A549 (cell line): Measurements from ENCODE around the gene EHD2. TPM values are rescaled to one million over a fixed set of nuclear protein-coding genes. Genes with fewer than 3 reads are reported as not detected.

Source experiments
- ATAC-seq, 2 experiments: fragments of 200-7000 bp in 1 of 2; fragments of >200 bp in 1 of 2; cut with Nextera tagmentation in 1 of 2; cut with Tn5 transposase in 1 of 2; 3 replicates each; pipeline versions ENCODE4 v1.8.0 to v1.9.1; 2018 to 2020; ENCODE audit warnings: mild to moderate bottlenecking in 1 of 2, moderate library complexity in 1 of 2
- CTCF ChIA-PET: fragments of 300-600 bp; sonication (Branson Sonifier 250); formaldehyde crosslinking; extraction: SDS; loops from one replicate; lab custom pipeline; 2021; ENCODE audit warnings: antibody characterized with exemption, inconsistent platforms; lab: Yijun Ruan, JAX
- POLR2A ChIA-PET: fragments of 350-600 bp; formaldehyde crosslinking; extraction: SDS; loops from one replicate; lab custom pipeline; 2021; ENCODE audit warnings: antibody characterized with exemption, inconsistent platforms; lab: Yijun Ruan, JAX
- DNase-seq, 2 experiments: peaks; one replicate each; pipeline versions ENCODE4 v3.0.0 to v3.0.0-alpha.2; 2011 to 2016; ENCODE audit warnings: low read depth in 1 of 2, low spot score in 1 of 2
- FAIRE-seq: peaks from 2 replicates; lab custom pipeline; 2011; peaks lifted over from hg19 to GRCh38; lab: Jason Lieb, UNC
- H3K27ac ChIP-seq, 2 experiments: fragments of >200 bp; sonication (Bioruptor Twin); formaldehyde crosslinking; 3 replicates each; pipeline ENCODE4 v1.5.1; 2016 to 2017
- H3K4me1 ChIP-seq: fragments of >200 bp; sonication (Bioruptor Twin); formaldehyde crosslinking; 3 replicates; pipeline ENCODE4 v1.6.1; 2016
- H3K4me2 ChIP-seq: fragments of >200 bp; sonication (Bioruptor Twin); formaldehyde crosslinking; 3 replicates; pipeline ENCODE4 v1.6.1; 2016
- H3K4me3 ChIP-seq: fragments of >200 bp; sonication (Bioruptor Twin); formaldehyde crosslinking; 3 replicates; pipeline ENCODE4 v1.5.1; 2016
- H3K9me3 ChIP-seq: fragments of >200 bp; sonication (Bioruptor Twin); formaldehyde crosslinking; 3 replicates; pipeline ENCODE4 v1.6.1; 2016
- CEBPB ChIP-seq, 2 experiments: fragments of >200 bp in 1 of 2; sonication (Bioruptor Twin) in 1 of 2; formaldehyde crosslinking in 1 of 2; IDR thresholded peaks; 2 replicates each; pipeline ENCODE4 v1.6.1; 2012 to 2016
- CHD4 ChIP-seq: fragments of 200-600 bp; sonication (generic); IDR thresholded peaks from 2 replicates; pipeline ENCODE4 v1.6.1; 2016; ENCODE audit warnings: antibody characterized with exemption, mild to moderate bottlenecking, borderline replicate concordance
- FOSL2 ChIP-seq, 2 experiments: fragments of 450-650 bp in 1 of 2; fragments of >200 bp in 1 of 2; sonication (Bioruptor Twin) in 1 of 2; formaldehyde crosslinking; IDR thresholded peaks; 2 replicates each; pipeline versions ENCODE4 v1.5.0 to v1.6.1; 2016 to 2020; ENCODE audit warnings: mild to moderate bottlenecking in 1 of 2, moderate library complexity in 1 of 2
- HEYL ChIP-seq: fragments of 250-450 bp; sonication (Bioruptor Pico); IDR thresholded peaks from 2 replicates; pipeline ENCODE4 v1.8.0; 2021; ENCODE audit warnings: mild to moderate bottlenecking, moderate library complexity
- HOXA7 ChIP-seq: fragments of 250-450 bp; sonication (Bioruptor Pico); IDR thresholded peaks from 2 replicates; pipeline ENCODE4 v1.5.0; 2020; ENCODE audit warnings: mild to moderate bottlenecking, moderate library complexity
- HOXB13 ChIP-seq: fragments of 250-450 bp; sonication (Bioruptor Pico); IDR thresholded peaks from 2 replicates; pipeline ENCODE4 v1.5.0; 2020; ENCODE audit warnings: low read depth, mild to moderate bottlenecking, moderate library complexity
- JUN ChIP-seq, 2 experiments: fragments of >200 bp; sonication (Bioruptor Twin); formaldehyde crosslinking; IDR thresholded peaks; 2 replicates in 1 of 2; 3 replicates in 1 of 2; pipeline ENCODE4 v1.6.1; 2016 to 2017
- MAZ ChIP-seq: fragments of 150-350 bp; IDR thresholded peaks from 2 replicates; pipeline ENCODE4 v1.6.1; 2014; ENCODE audit warnings: antibody characterized with exemption, low read depth, low read length, borderline replicate concordance
- NFE2L2 ChIP-seq: fragments of 150-350 bp; conservative IDR thresholded peaks from 2 replicates; pipeline ENCODE4 v1.6.1; 2014; ENCODE audit warnings: low read length
- NPAS2 ChIP-seq: fragments of 250-450 bp; sonication (Bioruptor Pico); IDR thresholded peaks from 2 replicates; pipeline ENCODE4 v1.8.0; 2022; ENCODE audit warnings: mild to moderate bottlenecking, moderate library complexity, borderline replicate concordance
- PBX3 ChIP-seq: IDR thresholded peaks from 2 replicates; pipeline ENCODE4 v1.6.1; 2012
- POLR2AphosphoS2 ChIP-seq: conservative IDR thresholded peaks from 2 replicates; pipeline ENCODE4 v1.6.1; 2012; ENCODE audit warnings: low read length, improper control_type of control experiment, inconsistent platforms
- RAD21 ChIP-seq, 2 experiments: fragments of >200 bp in 1 of 2; sonication (Bioruptor Twin) in 1 of 2; formaldehyde crosslinking in 1 of 2; IDR thresholded peaks in 1 of 2; conservative IDR thresholded peaks in 1 of 2; 2 replicates in 1 of 2; 3 replicates in 1 of 2; pipeline ENCODE4 v1.6.1; 2012 to 2018; ENCODE audit warnings: inconsistent platforms in 1 of 2
- RFX5 ChIP-seq: fragments of 450-650 bp; IDR thresholded peaks from 2 replicates; pipeline ENCODE4 v1.7.1; 2014; ENCODE audit warnings: antibody characterized with exemption, mild to moderate bottlenecking, moderate library complexity
- SREBF2 ChIP-seq: fragments of 450-650 bp; IDR thresholded peaks from 2 replicates; pipeline ENCODE4 v1.6.1; 2014; ENCODE audit warnings: mild to moderate bottlenecking, moderate library complexity
- USF2 ChIP-seq: fragments of 450-650 bp; IDR thresholded peaks from 2 replicates; pipeline ENCODE4 v1.6.1; 2014; ENCODE audit warnings: antibody characterized with exemption
- ZFP36 ChIP-seq: fragments of 450-650 bp; IDR thresholded peaks from 2 replicates; pipeline ENCODE4 v1.6.1; 2014; ENCODE audit warnings: borderline replicate concordance; ENCODE audit not compliant: partially characterized antibody
- WGBS: methylation state at CpG from one replicate; pipeline ENCODE4 v1.1.6; 2017; ENCODE audit errors: missing lambda C conversion rate; 5-methylcytosine and 5-hydroxymethylcytosine counted together
- polyA plus RNA-seq, 4 experiments: library from polyadenylated mRNA; depleted of rRNA in 3 of 4; stranded (reverse); fragments of >200 nt; fragmentation: RNase III in 1 of 4; extraction: RNeasy Plus Mini Kit Qiagen cat#74134 plus additional on column Dnase treatment in 1 of 4; gene quantifications; 2 replicates in 3 of 4; 3 replicates in 1 of 4; pipeline ENCODE4 v1.2.3, GENCODE V29; 2011 to 2017
- TF ChIP-seq, protein P1 (sequence below): IDR thresholded peaks from 2 replicates; pipeline ENCODE4 v1.6.1; 2012

The EHD2 gene
- polyA plus RNA-seq, 2 of the 4 experiments (the other 2 are of a cell fraction) = 32.3 to 105 TPM

GRCh38 chr19:47720669-47721422 lies 7.6 kb downstream of the EHD2 start:
- CTCF ChIA-PET = interaction anchor here (5.5 to 42.0 kb wide), 2 partner anchors 12 to 23 kb away, joined by 64 to 1389 read pairs; partner anchors contain the start of genes EHD2 and NOP53
- POLR2A ChIA-PET = no interaction called here
- H3K4me2 ChIP-seq = no peak overlapping the region; the same call in 2 of the 3 replicates

DNA sequence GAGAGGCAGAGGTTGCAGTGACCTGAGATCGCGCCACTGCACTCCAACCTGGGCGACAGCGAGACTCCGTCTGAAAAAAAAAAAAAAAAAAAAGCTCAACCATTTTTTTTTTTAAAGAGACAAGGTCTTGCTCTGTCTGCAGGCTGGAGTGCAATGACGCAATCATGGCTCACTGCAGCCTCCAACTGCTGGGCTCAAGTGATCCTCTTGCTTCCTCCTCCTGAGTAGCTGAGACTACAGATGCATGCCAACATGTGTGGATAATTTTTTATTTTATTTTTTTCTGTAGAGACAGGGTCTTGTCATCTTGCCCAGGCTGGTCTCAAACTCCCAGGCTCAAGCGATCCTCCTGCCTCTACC lies 10.3 kb downstream of the EHD2 start:
- ATAC-seq (peak; percentile 35 to 49; a peak in 3 of 6 replicates), DNase-seq (peak in 1 of 2 experiments; percentile 92), FAIRE-seq (no peak)
- peaks cover 85% of the 10 kb centered on the region for H3K4me1 ChIP-seq
- 12% methylated on average over 7 of the region's 7 CpGs for WGBS
- ChIA-PET POLR2A (interaction anchor here (0.6 to 2.2 kb wide), 11 partner anchors 9 to 276 kb away, joined by 3 to 12 read pairs (median 5); partner anchors contain the start of genes EHD2 and NOP53), CTCF (interaction anchor here (0.6 to 42.0 kb wide), 12 partner anchors 9 to 1750 kb away, joined by 3 to 1389 read pairs (median 7); partner anchors contain the start of genes EHD2 and NOP53)
- TF ChIP-seq, protein P1, sequence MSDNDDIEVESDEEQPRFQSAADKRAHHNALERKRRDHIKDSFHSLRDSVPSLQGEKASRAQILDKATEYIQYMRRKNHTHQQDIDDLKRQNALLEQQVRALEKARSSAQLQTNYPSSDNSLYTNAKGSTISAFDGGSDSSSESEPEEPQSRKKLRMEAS = peak; percentile 49
- no peak for TF ChIP-seq CHD4
- TF ChIP-seq CEBPB (IDR thresholded peaks at IDR 0.05) = peak; percentile 93 to 98
- TF ChIP-seq JUN (IDR thresholded peaks at IDR 0.05) = peak in 1 of 2 experiments; percentile 8; a peak in 1 of 5 replicates
- TF ChIP-seq FOSL2 (IDR thresholded peaks at IDR 0.05) = no peak
- TF ChIP-seq FOSL2 (CRISPR knock-in tag; IDR thresholded peaks at IDR 0.05) = peak; percentile 45
- no peak for TF ChIP-seq PBX3
- H3K4me3 ChIP-seq = peak overlapping the region; percentile 13; the same call in 1 of the 3 replicates
- H3K4me2 ChIP-seq = peak overlapping the region; percentile 76
- H3K27ac ChIP-seq = peak overlapping the region; percentile 75 to 90
- H3K9me3 ChIP-seq = no peaks in the 10 kb centered on the region

More at GRCh38 chr19:47720669-47721422, 7.6 kb downstream of the EHD2 start:
- peak; percentile 46 for FAIRE-seq
- ATAC-seq = no peak
- no peaks in the 10 kb centered on the region for H3K9me3 ChIP-seq
- 87% methylated on average over 14 of the region's 14 CpGs for WGBS
- H3K4me1 ChIP-seq = peaks cover 64% of the 10 kb centered on the region
- DNase-seq = no peak
- peak overlapping the region; percentile 96 to 99; a peak in 4 of 6 replicates for H3K27ac ChIP-seq
- no peak for TF ChIP-seq JUN (IDR thresholded peaks at IDR 0.05)
- TF ChIP-seq POLR2AphosphoS2 = no peak
- no peak for TF ChIP-seq HOXA7
- TF ChIP-seq HEYL (CRISPR knock-in tag) = no peak
- no peak for TF ChIP-seq RFX5
- TF ChIP-seq USF2 = no peak
- TF ChIP-seq RAD21 (conservative IDR thresholded peaks at IDR 0.05 in 1 of 2, IDR thresholded peaks at IDR 0.05 in 1 of 2) = no peak
- no peak for TF ChIP-seq SREBF2
- no peak for TF ChIP-seq NPAS2 (CRISPR knock-in tag)
- no peak for TF ChIP-seq NFE2L2
- no peak for TF ChIP-seq CHD4
- TF ChIP-seq, protein P1 = no peak
- H3K4me3 ChIP-seq = no peak overlapping the region

- ATAC-seq (no peak), FAIRE-seq (no peak), DNase-seq (peak in 1 of 2 experiments; percentile 53)
- POLR2A ChIA-PET = no interaction called here
- no peak overlapping the region for H3K4me3 ChIP-seq
- peak overlapping the region; percentile 38 to 94 for H3K27ac ChIP-seq
- 0 out of 3 replicates have a peak overlapping the region, but pooled peaks have one; percentile 3 for H3K4me2 ChIP-seq
- no peaks in the 10 kb centered on the region for H3K9me3 ChIP-seq
- CTCF ChIA-PET = interaction anchor here (0.7 to 42.0 kb wide), 5 partner anchors 11 to 18 kb away, joined by 3 to 1389 read pairs (median 5); partner anchors contain the start of genes EHD2 and NOP53
- WGBS = 89% methylated on average over 48 of the region's 48 CpGs
- no peak for TF ChIP-seq MAZ
- no peak for TF ChIP-seq HOXB13 (CRISPR knock-in tag)
- TF ChIP-seq CEBPB (IDR thresholded peaks at IDR 0.05) = peak in 1 of 2 experiments; percentile 75; a peak in 2 of 4 replicates
- TF ChIP-seq ZFP36 = no peak
- TF ChIP-seq, all 56 proteins: peak for 1
- H3K4me1 ChIP-seq = peaks cover 80% of the 10 kb centered on the region
Observed at GRCh38 chr19:47725759-47726401, 12.7 kb downstream of the EHD2 start.
